22Rv1 (cell line): ENCODE results near the gene SCN8A.

Experiments used
- H3K27ac ChIP-seq: fragments of 450-650 bp; 2 replicates; pipeline ENCODE4 v1.5.1; 2017
- ZFX ChIP-seq: fragments of 450-650 bp; IDR thresholded peaks from 2 replicates; pipeline ENCODE4 v1.6.1; 2017; ENCODE audit warnings: antibody characterized with exemption, borderline replicate concordance
- TF ChIP-seq, protein P1 (sequence below): fragments of 450-650 bp; IDR thresholded peaks from 2 replicates; pipeline ENCODE4 v1.5.1; 2017; ENCODE audit warnings: mild to moderate bottlenecking

The SCN8A gene

DNA sequence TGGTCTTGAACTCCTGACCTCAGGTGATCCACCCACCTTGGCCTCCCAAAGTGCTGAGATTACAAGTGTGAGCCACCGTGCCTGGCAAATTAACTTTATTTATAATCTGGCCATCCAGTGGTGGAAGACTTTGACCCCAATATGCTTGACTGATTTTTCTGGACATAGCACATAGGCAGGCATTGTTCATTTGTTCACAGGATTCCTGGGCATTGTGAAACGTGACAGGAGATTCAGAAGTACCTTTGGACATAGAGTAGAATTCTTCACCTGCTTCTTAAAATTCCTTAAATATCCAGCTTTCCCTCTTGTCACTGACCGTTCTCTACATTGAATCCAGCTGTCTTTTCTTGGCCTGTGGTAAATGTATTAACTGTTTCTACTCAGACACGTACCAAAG is 103.1 kb downstream of the SCN8A start:
- TF ChIP-seq, protein P1, sequence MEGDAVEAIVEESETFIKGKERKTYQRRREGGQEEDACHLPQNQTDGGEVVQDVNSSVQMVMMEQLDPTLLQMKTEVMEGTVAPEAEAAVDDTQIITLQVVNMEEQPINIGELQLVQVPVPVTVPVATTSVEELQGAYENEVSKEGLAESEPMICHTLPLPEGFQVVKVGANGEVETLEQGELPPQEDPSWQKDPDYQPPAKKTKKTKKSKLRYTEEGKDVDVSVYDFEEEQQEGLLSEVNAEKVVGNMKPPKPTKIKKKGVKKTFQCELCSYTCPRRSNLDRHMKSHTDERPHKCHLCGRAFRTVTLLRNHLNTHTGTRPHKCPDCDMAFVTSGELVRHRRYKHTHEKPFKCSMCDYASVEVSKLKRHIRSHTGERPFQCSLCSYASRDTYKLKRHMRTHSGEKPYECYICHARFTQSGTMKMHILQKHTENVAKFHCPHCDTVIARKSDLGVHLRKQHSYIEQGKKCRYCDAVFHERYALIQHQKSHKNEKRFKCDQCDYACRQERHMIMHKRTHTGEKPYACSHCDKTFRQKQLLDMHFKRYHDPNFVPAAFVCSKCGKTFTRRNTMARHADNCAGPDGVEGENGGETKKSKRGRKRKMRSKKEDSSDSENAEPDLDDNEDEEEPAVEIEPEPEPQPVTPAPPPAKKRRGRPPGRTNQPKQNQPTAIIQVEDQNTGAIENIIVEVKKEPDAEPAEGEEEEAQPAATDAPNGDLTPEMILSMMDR = no peak
- no peak overlapping the region for H3K27ac ChIP-seq

DNA sequence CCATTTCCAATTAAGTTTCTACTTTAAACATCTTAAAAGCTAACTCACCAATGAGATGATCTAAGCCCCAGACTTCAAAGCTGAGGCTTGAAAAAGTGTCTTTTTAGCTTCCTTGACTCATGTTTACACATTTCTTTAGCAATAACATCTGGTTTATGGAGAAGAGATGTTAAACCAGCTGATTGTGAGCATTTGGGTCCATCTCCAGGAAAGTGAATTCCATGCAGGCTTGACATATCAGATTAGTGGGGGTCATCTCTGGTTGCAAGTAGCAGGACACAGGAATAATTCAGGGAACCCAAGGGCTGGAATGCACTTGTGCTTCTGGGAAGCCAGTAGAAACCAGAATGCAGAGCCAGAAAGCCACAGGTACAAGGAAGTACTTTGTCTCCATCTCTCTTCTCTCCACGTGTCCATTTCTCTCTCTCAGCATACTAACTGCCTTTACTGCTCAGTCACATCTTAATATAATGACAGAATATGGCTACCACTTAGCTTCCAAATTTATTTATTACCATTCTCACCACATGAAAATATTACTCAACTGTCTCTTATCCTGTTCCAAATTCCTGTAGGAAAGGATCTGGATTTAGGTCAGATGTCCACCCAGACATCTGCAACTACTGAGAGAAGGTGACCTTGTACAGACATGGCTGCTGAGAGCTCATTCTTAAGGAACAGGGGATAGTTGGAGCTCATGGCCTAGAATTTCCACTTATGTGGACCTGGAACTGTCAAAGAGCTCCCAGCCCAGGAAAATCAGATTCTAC is 104.4 kb downstream of the SCN8A start:
- H3K27ac ChIP-seq = no peak overlapping the region
- TF ChIP-seq ZFX = no peak
- TF ChIP-seq, protein P1 = no peak

DNA sequence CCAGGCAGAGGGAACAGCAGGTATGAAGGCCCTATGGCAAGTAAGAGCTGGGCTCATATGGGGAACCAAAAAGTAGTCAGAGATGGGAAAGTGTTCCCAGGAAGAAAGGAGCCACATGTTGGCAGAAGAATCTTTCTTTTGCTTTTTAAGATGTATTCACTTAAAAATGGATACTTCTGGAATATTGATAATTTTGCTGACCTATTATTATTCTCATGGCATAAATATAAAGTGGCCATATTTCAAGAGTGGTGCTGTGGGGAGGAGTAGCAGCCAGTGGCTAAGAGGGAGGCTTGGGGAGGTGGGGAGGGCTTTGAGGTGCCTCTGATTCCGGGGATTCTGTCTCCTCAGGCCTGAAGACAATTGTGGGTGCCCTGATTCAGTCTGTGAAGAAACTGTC is 108.2 kb downstream of the SCN8A start:
- TF ChIP-seq, protein P1 = no peak
- TF ChIP-seq ZFX = no peak
- H3K27ac ChIP-seq = no peak overlapping the region

DNA sequence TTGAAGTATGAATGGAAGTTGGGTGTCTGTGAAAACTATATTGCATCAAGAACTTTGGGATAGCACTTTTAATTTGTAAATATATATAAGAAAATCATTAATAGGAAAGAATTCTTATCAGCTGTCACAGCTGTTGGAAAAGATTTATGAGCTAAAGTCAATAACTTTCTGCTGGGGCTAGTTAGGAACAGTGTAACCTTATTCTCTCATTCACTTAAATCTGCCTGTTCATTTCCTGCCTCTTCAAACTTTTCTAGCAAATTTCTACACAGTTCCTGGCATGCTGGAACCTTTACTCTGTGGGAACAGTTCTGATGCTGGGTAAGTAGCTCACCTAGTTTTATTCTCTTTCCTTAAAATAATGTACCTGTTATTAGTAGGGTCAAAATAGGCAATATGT is 109.9 kb downstream of the SCN8A start:
- H3K27ac ChIP-seq = no peak overlapping the region
- TF ChIP-seq, protein P1 = no peak
- TF ChIP-seq ZFX = no peak

DNA sequence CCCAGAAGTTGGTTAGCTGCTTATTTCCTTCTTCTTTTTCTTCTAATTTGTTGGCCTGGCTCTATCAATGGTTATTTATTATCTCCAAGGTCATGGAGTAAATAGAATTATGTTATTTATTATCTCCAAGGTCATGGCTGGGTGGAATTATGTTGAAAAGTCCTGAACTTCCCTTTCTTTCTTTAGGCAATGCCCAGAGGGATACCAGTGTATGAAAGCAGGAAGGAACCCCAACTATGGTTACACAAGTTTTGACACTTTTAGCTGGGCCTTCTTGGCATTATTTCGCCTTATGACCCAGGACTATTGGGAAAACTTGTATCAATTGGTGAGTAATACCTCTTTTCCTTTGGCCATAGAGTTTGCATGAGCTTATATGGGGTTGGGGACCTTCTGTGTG is 111.6 kb downstream of the SCN8A start:
- TF ChIP-seq ZFX = no peak
- TF ChIP-seq, protein P1 = no peak

DNA sequence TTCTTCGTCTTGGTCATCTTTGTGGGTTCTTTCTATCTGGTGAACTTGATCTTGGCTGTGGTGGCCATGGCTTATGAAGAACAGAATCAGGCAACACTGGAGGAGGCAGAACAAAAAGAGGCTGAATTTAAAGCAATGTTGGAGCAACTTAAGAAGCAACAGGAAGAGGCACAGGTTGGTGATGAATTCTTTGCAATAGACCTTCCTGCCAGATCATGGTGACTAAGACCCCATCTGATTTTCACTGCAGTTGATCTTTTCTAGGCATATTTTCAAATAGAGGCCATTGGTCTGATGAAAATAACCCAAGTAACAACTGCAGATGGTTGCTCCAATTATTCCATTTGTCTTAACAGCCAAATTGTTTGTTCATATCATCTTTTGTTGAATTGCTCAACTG is 114.4 kb downstream of the SCN8A start:
- H3K27ac ChIP-seq = no peak overlapping the region
- no peak for TF ChIP-seq ZFX
- TF ChIP-seq, protein P1 = no peak

More for the DNA sequence above, 111.6 kb downstream of the SCN8A start:
- H3K27ac ChIP-seq = no peak overlapping the region

DNA sequence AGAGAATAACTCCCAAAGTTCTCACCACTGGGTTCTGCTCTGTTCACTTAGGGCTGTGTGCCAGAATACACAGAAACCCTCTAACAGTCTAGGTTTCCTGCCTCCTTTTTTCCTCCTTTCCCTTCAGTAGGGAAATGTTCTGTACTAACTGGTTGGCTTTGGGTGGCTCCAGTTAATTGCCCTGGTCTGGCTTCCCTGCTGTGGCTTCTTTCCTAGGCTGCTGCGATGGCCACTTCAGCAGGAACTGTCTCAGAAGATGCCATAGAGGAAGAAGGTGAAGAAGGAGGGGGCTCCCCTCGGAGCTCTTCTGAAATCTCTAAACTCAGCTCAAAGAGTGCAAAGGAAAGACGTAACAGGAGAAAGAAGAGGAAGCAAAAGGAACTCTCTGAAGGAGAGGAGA is 115.2 kb downstream of the SCN8A start:
- H3K27ac ChIP-seq = no peak overlapping the region
- TF ChIP-seq, protein P1 = no peak
- no peak for TF ChIP-seq ZFX
